Endodermal cell (in vitro differentiated cells): Measurements from ENCODE around the gene C3orf33. TPM values are rescaled to one million over a fixed set of nuclear protein-coding genes. Genes with fewer than 3 reads are reported as not detected.

Experiments used
- DNase-seq: peaks from one replicate; pipeline ENCODE4 v3.0.0-alpha.2; 2017
- H3K27ac ChIP-seq: 2 replicates; pipeline ENCODE4 v1.5.1; 2013; ENCODE audit warnings: mild to moderate bottlenecking, low read depth, low read length, moderate library complexity
- H3K27me3 ChIP-seq: 2 replicates; pipeline ENCODE4 v1.6.1; 2013; ENCODE audit warnings: mild to moderate bottlenecking, low read length, moderate library complexity; ENCODE audit not compliant: insufficient read depth, control insufficient read depth, poor library complexity, severe bottlenecking
- H3K36me3 ChIP-seq: 2 replicates; pipeline ENCODE4 v1.7.0; 2013; ENCODE audit warnings: mild to moderate bottlenecking, low read length, moderate library complexity; ENCODE audit not compliant: control insufficient read depth, insufficient read depth
- H3K4me1 ChIP-seq: one replicate; pipeline ENCODE4 v1.7.0; 2013; ENCODE audit warnings: low read length; ENCODE audit not compliant: control insufficient read depth, insufficient read depth
- H3K4me3 ChIP-seq: 2 replicates; pipeline ENCODE4 v1.5.1; 2013; ENCODE audit warnings: mild to moderate bottlenecking, low read length, moderate library complexity
- H3K9ac ChIP-seq: 2 replicates; pipeline ENCODE4 v1.6.1; 2013; ENCODE audit warnings: mild to moderate bottlenecking, low read length, moderate library complexity; ENCODE audit not compliant: poor library complexity, severe bottlenecking; ENCODE audit errors: extremely low read depth
- H3K9me3 ChIP-seq: 2 replicates; pipeline ENCODE4 v1.6.1; 2013; ENCODE audit warnings: mild to moderate bottlenecking, low read length, moderate library complexity; ENCODE audit not compliant: control insufficient read depth
- H3K27ac Mint-ChIP-seq: 2 replicates; pipeline ENCODE4 v1.8.0; 2020; ENCODE audit warnings: mixed read lengths
- H3K27me3 Mint-ChIP-seq: 2 replicates; pipeline ENCODE4 v1.8.0; 2021; ENCODE audit warnings: mild to moderate bottlenecking, mixed read lengths; ENCODE audit not compliant: insufficient read depth
- H3K36me3 Mint-ChIP-seq: 2 replicates; pipeline ENCODE4 v1.8.0; 2020; ENCODE audit warnings: low read depth, mixed read lengths
- H3K4me1 Mint-ChIP-seq: 2 replicates; pipeline ENCODE4 v1.8.0; 2020; ENCODE audit warnings: mixed read lengths
- H3K4me3 Mint-ChIP-seq: 2 replicates; pipeline ENCODE4 v1.8.0; 2020; ENCODE audit warnings: mild to moderate bottlenecking, moderate library complexity, mixed read lengths
- H3K9me3 Mint-ChIP-seq: 2 replicates; pipeline ENCODE4 v1.8.0; 2020; ENCODE audit warnings: mild to moderate bottlenecking, mixed read lengths
- WGBS, 2 experiments: methylation state at CpG; one replicate each; pipeline versions ENCODE4 v1.1.5 to v1.1.7; 2013; ENCODE audit warnings: missing lambda C conversion rate in 2 of 2, mixed read lengths in 1 of 2; ENCODE audit not compliant: insufficient coverage in 1 of 2, insufficient read length in 1 of 2; 5-methylcytosine and 5-hydroxymethylcytosine counted together
- total RNA-seq, 2 donors: library from RNA; stranded (reverse); fragmentation: NEBNext Ultra II Directional in 1 of 2; extraction: Animal tissue kit (Norgen Biotek cat#: 25700) in 1 of 2; gene quantifications; 2 replicates in 1 of 2; 3 replicates in 1 of 2; pipeline ENCODE4 v1.2.1, GENCODE V29; 2021
- TF ChIP-seq, protein P1 (sequence below): fragments of 200-600 bp; sonication (generic); conservative IDR thresholded peaks from 2 replicates; pipeline ENCODE4 v1.5.0; 2021; ENCODE audit warnings: antibody characterized with exemption, mild to moderate bottlenecking

The C3orf33 gene
- total RNA-seq, 2 donors from 2014 or later = 2.5 to 4.4 TPM

DNA sequence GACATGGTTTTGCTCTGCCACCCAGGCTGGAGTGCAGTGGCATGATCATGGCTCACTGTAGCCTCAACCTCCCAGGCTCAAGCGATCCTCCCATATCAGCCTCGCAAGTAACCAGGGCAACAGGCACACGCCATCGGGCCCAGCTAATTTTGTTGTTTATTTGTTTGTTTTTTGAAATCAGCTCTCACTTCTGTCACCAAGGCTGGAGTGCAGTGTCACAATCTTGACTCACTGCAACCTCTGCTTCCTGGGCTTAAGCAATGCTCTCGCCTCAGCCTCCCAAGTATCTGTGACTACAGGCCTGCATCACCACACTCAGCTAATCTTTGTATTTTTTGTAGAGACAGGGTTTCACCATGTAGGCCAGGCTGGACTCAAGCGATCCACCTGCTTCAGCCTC is 35.0 kb downstream of the C3orf33 start:
- no peak overlapping the region for H3K9ac ChIP-seq
- peaks cover 14% of the 10 kb centered on the region for H3K9me3 ChIP-seq
- peaks cover 16% of the 10 kb centered on the region for H3K9me3 Mint-ChIP-seq
- no peaks in the 10 kb centered on the region for H3K36me3 ChIP-seq
- WGBS, 2 experiments = 73 to 86% methylated on average over 5 to 6 of the region's 6 CpGs
- H3K27me3 ChIP-seq = peaks cover 17% of the 10 kb centered on the region
- H3K4me1 ChIP-seq = no peaks in the 10 kb centered on the region
- TF ChIP-seq, protein P1, sequence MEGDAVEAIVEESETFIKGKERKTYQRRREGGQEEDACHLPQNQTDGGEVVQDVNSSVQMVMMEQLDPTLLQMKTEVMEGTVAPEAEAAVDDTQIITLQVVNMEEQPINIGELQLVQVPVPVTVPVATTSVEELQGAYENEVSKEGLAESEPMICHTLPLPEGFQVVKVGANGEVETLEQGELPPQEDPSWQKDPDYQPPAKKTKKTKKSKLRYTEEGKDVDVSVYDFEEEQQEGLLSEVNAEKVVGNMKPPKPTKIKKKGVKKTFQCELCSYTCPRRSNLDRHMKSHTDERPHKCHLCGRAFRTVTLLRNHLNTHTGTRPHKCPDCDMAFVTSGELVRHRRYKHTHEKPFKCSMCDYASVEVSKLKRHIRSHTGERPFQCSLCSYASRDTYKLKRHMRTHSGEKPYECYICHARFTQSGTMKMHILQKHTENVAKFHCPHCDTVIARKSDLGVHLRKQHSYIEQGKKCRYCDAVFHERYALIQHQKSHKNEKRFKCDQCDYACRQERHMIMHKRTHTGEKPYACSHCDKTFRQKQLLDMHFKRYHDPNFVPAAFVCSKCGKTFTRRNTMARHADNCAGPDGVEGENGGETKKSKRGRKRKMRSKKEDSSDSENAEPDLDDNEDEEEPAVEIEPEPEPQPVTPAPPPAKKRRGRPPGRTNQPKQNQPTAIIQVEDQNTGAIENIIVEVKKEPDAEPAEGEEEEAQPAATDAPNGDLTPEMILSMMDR = no peak
- no peak overlapping the region for H3K4me3 Mint-ChIP-seq
- no peak overlapping the region for H3K27ac ChIP-seq
- peaks cover 18% of the 10 kb centered on the region for H3K36me3 Mint-ChIP-seq
- no peak overlapping the region for H3K27ac Mint-ChIP-seq
- peaks cover 4% of the 10 kb centered on the region for H3K4me1 Mint-ChIP-seq
- H3K27me3 Mint-ChIP-seq = peaks cover 2% of the 10 kb centered on the region
- no peak for DNase-seq
- no peak overlapping the region for H3K4me3 ChIP-seq

DNA sequence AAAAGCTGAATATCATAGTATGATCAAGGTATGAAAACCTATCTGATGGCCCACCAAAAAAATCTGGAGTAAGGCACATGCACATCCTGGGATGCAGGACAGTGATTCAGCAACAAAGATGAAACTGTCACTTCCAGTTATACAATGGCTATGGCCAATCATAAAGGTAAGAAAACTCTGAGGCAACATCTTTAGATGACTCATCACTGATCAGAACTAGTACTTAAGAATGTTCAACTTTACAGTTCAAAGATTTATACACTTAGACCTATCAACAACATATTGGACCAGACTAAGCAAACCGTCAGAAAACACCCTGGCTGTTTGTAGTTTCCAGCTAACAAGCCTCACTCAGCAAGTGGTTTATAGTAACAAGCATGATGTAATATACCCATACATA is 39.9 kb downstream of the C3orf33 start:
- Mint-ChIP-seq H3K27me3 (no peaks in the 10 kb centered on the region), H3K4me3 (no peak overlapping the region)
- 94% methylated on average over 1 of the region's 1 CpG; no CpG with 5 or more reads in 1 of the 2 experiments for WGBS, 2 experiments

DNA sequence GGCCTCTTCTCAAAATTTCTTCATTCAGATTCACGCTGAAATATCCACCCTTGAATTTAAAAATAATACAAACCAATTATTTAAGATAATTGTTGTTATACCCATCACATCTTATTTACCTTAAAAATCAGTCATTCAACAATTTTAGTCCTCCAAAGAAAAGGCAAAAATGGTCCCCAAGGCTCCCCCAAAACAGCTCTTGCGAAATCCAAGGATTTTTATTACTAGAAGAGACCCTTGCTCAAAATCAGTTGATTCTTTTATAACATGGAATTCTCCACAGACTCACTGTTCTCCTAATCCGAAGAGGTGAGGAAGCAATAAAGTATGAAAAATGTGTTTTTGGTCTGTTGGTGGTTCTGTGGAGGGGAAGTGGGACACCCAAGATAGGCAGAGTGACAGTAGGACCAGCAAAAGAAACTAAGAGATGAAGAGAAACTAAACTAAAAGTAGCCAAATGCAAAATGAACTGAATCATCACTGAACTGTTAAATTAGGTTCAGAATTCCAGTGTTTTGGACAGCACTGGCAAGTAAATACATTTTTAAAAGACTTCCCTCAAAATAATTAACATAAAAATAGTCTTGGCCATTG is 42.1 kb downstream of the C3orf33 start:
- DNase-seq = no peak
- Mint-ChIP-seq H3K36me3 (peaks cover 5% of the 10 kb centered on the region), H3K4me3 (no peak overlapping the region), H3K27ac (no peak overlapping the region), H3K27me3 (no peaks in the 10 kb centered on the region), H3K9me3 (no peaks in the 10 kb centered on the region), H3K4me1 (no peaks in the 10 kb centered on the region)
- H3K27ac ChIP-seq = no peak overlapping the region
- no peaks in the 10 kb centered on the region for H3K36me3 ChIP-seq
- no peak overlapping the region for H3K4me3 ChIP-seq
- TF ChIP-seq, protein P1 = no peak
- H3K27me3 ChIP-seq = no peaks in the 10 kb centered on the region
- H3K9me3 ChIP-seq = no peaks in the 10 kb centered on the region
- WGBS, 2 experiments = 94 to 100% methylated on average over 1 to 3 of the region's 3 CpGs
- H3K9ac ChIP-seq = no peak overlapping the region
- no peaks in the 10 kb centered on the region for H3K4me1 ChIP-seq

More for the DNA sequence above, 39.9 kb downstream of the C3orf33 start:
- no peak overlapping the region for H3K27ac Mint-ChIP-seq
- Histone ChIP-seq H3K9me3 (peaks cover 14% of the 10 kb centered on the region), H3K9ac (no peak overlapping the region), H3K27me3 (no peaks in the 10 kb centered on the region), H3K4me3 (no peak overlapping the region), H3K27ac (no peak overlapping the region), H3K4me1 (no peaks in the 10 kb centered on the region), H3K36me3 (no peaks in the 10 kb centered on the region)
- no peak for DNase-seq
- H3K9me3 Mint-ChIP-seq = peaks cover 13% of the 10 kb centered on the region
- TF ChIP-seq, protein P1 = no peak
- peaks cover 17% of the 10 kb centered on the region for H3K36me3 Mint-ChIP-seq
- H3K4me1 Mint-ChIP-seq = no peaks in the 10 kb centered on the region
